Heart left ventricle (tissue), 16 donors: ENCODE data around the gene HMG20B. TPM values are rescaled to one million over a fixed set of nuclear protein-coding genes. Genes with fewer than 3 reads are reported as not detected.

Source experiments
- ATAC-seq, 4 donors: fragments of 200-7000 bp; cut with Tn5 transposase; one replicate each; pipeline ENCODE4 v1.9.1; 2020 to 2022; ENCODE audit warnings: moderate library complexity in 4 of 4, mild to moderate bottlenecking in 3 of 4, moderate number of reproducible peaks in 1 of 4
- DNase-seq, 5 donors: peaks; one replicate each; pipeline ENCODE4 v3.0.0-alpha.2; 2020
- H3K27ac ChIP-seq, 12 donors: fragments of 200-600 bp; sonication (generic) in 4 of 12; one replicate each; pipeline versions ENCODE4 v1.5.0 to v1.8.0; 2016 to 2022; ENCODE audit warnings: mild to moderate bottlenecking in 2 of 12
- H3K27me3 ChIP-seq, 9 donors: fragments of 200-600 bp; sonication (generic) in 2 of 9; one replicate each; pipeline versions ENCODE4 v1.5.1 to v1.8.0; 2016 to 2022; ENCODE audit warnings: mild to moderate bottlenecking in 3 of 9
- H3K36me3 ChIP-seq, 9 donors: fragments of 200-600 bp; sonication (generic) in 2 of 9; one replicate each; pipeline versions ENCODE4 v1.5.0 to v1.8.0; 2018 to 2022; ENCODE audit warnings: mild to moderate bottlenecking in 2 of 9
- H3K4me1 ChIP-seq, 12 donors: fragments of 200-600 bp; sonication (generic) in 4 of 12; one replicate each; pipeline versions ENCODE4 v1.5.0 to v1.8.0; 2016 to 2022; ENCODE audit warnings: mild to moderate bottlenecking in 3 of 12
- H3K4me3 ChIP-seq, 12 donors: fragments of 200-600 bp; sonication (generic) in 4 of 12; one replicate each; pipeline versions ENCODE4 v1.5.0 to v1.8.0; 2017 to 2022; ENCODE audit warnings: mild to moderate bottlenecking in 9 of 12, moderate library complexity in 4 of 12
- H3K9me3 ChIP-seq, 12 donors: fragments of 200-600 bp; sonication (generic) in 4 of 12; one replicate each; pipeline versions ENCODE4 v1.5.0 to v1.8.0; 2016 to 2022; ENCODE audit warnings: mild to moderate bottlenecking in 1 of 12
- POLR2A ChIP-seq, 2 donors: fragments of 450-650 bp; IDR thresholded peaks; one replicate each; pipeline ENCODE4 v1.6.1; 2017; ENCODE audit warnings: antibody characterized with exemption in 2 of 2, mild to moderate bottlenecking in 2 of 2, moderate library complexity in 2 of 2
- WGBS, 4 donors: extraction: QIAGEN DNeasy Blood & Tissue Kit in 2 of 4; methylation state at CpG; one replicate each; pipeline versions ENCODE4 v1.1.5 to v1.1.7; 2013 to 2018; 5-methylcytosine and 5-hydroxymethylcytosine counted together
- intact Hi-C, 10 donors: fragments of 100-400 bp; cut with DNase I; formaldehyde crosslinking; loops; one replicate each; pipeline versions ENCODE4 v1.11.1 to v1.14.2; 2022
- polyA plus RNA-seq, 2 donors: library from polyadenylated mRNA; stranded (reverse); fragments of 200-250 nt; gene quantifications; one replicate each; pipeline ENCODE4 v1.2.3, GENCODE V29; 2013
- total RNA-seq, 9 donors: library from RNA; depleted of rRNA in 2 of 9; stranded (reverse); fragments of >200 nt in 2 of 9; fragmentation: NEBNext Ultra II Directional in 3 of 9; extraction: Animal tissue kit (Norgen Biotek cat#: 25700) in 3 of 9; gene quantifications; one replicate each; pipeline versions ENCODE4 v1.1.0 to v1.2.4, GENCODE V29; 2016 to 2023
- TF ChIP-seq, protein P1 (sequence below), 12 donors: fragments of 200-600 bp; sonication (generic) in 4 of 12; IDR thresholded peaks; one replicate each; pipeline versions ENCODE4 v1.5.0 to v1.8.0; 2018 to 2022; ENCODE audit warnings: antibody characterized with exemption in 12 of 12, mild to moderate bottlenecking in 5 of 12
- donor health status: ischemic (EF 13 %, LVEDD 7.1; RV severe dilation, severe dysfunction).
- donor health status: healthy with polysubstance abuse.
- donor health status: DM: no; HTN: yes; CAD: no.
- donor health status: DM: no; HTN: no; CAD: no.
- donor health status: ischemic (EF 25% LVEDD 6.9; RV normal size, moderate dysfunction).
- donor health status: ischemic (EF 25% LVEDD 5.7; RV mildly dilated, moderate dysfunction).
- donor health status: healthy.
- donor health status: DM: yes; HTN: yes; CAD: no.
- donor health status: ischemic (EF 35%, LVEDD 5.7; RV mildly dilated, moderate dysfunction).
- donor health status: nonischemic (EF 11% LVEDD 7.7; RV severe dilation, severe dysfunction).
- donor health status: DM: yes; HTN: yes; CAD: no.
- donor health status: PGD.
- donor health status: ischemic (EF 29% LVEDD 5.4; RV normal size, mild dysfunction).
- donor health status: nonischemic (EF 23%, LVEDD 6.1; RV moderate dilation, normal function).

The HMG20B gene
- total and polyA plus RNA-seq, 11 donors: 24.8 to 68.6 (median 42.1) TPM

DNA sequence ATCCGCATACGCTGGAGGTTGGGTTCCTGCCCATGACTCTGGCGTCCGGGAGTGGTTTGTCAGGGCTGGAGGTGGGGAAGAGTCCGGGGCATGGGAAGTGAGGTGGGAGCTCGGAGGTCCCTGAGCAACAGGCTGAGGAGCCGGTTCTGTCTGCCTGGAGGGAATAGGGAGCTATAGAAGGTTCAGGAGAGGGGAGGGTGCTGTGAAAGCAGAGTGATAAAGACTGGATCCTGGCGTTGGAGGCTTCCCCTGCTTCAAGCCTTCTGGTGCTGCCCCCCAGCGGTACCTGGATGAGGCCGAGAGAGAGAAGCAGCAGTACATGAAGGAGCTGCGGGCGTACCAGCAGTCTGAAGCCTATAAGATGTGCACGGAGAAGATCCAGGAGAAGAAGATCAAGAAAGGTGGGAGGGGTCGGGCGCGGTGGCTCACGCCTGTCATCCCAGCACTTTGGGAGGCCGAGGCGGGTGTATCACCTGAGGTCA, 2.6 kb downstream of the HMG20B start:
- no peak for DNase-seq
- intact Hi-C loops: no loop called here
- Histone ChIP-seq H3K27me3 (no peaks in the 10 kb centered on the region), H3K4me3 (no peak overlapping the region), H3K36me3 (peaks cover 0 to 9% (median 0%) of the 10 kb centered on the region in 9 donors), H3K9me3 (no peaks in the 10 kb centered on the region), H3K4me1 (peaks cover 0 to 37% (median 22%) of the 10 kb centered on the region in 12 donors), H3K27ac (no peak overlapping the region)
- TF ChIP-seq POLR2A (IDR thresholded peaks at IDR 0.05): no peak
- TF ChIP-seq, protein P1, sequence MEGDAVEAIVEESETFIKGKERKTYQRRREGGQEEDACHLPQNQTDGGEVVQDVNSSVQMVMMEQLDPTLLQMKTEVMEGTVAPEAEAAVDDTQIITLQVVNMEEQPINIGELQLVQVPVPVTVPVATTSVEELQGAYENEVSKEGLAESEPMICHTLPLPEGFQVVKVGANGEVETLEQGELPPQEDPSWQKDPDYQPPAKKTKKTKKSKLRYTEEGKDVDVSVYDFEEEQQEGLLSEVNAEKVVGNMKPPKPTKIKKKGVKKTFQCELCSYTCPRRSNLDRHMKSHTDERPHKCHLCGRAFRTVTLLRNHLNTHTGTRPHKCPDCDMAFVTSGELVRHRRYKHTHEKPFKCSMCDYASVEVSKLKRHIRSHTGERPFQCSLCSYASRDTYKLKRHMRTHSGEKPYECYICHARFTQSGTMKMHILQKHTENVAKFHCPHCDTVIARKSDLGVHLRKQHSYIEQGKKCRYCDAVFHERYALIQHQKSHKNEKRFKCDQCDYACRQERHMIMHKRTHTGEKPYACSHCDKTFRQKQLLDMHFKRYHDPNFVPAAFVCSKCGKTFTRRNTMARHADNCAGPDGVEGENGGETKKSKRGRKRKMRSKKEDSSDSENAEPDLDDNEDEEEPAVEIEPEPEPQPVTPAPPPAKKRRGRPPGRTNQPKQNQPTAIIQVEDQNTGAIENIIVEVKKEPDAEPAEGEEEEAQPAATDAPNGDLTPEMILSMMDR (IDR thresholded peaks at IDR 0.05): no peak
- 89 to 95% (median 93%) methylated on average over 19 of the region's 19 CpGs for WGBS, 4 donors
- no peak for ATAC-seq

DNA sequence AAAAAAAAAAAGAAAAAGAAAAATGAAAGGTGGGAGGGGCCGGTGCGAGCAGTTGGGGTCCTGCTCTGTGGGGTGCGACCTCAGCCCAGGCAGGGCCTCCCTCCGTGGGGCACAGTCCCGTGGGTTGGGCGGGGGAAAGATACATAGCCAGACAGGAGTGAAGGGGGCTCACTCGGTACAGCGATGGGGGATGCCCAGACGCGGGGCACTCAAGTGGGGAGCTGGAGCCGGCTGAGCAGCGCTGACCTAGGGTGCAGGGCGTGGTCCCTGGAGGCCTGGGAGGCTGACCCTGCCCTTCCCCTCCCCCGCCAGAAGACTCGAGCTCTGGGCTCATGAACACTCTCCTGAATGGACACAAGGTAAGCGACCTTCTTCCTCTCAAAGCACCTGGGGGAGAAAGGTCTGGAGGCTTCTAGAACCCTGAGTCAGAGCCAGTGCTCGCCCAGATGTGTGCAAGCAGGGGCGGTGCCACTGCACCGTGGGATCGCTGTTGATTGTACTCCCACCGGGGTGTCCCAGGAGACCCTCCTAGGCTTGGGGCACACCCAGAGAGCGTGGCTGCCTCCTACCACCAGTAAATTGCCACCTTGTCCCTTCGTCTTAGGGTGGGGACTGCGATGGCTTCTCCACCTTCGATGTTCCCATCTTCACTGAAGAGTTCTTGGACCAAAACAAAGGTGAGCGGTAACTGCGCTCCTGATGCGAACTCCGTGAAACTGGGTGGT, 3.4 kb downstream of the HMG20B start:
- Histone ChIP-seq H3K4me1 (peaks cover 0 to 37% (median 22%) of the 10 kb centered on the region in 12 donors), H3K27me3 (no peaks in the 10 kb centered on the region), H3K27ac (peak overlapping the region in 2 of 12 donors; percentile 30 to 77), H3K36me3 (peaks cover 0 to 9% (median 0%) of the 10 kb centered on the region in 9 donors), H3K9me3 (no peaks in the 10 kb centered on the region), H3K4me3 (peak overlapping the region in 9 of 12 donors; percentile 35 to 56 (median 43))
- TF ChIP-seq, protein P1 (IDR thresholded peaks at IDR 0.05): no peak
- TF ChIP-seq POLR2A (IDR thresholded peaks at IDR 0.05): no peak
- intact Hi-C loops: no loop called here
- DNase-seq: no peak
- no peak for ATAC-seq
- 82 to 88% (median 85%) methylated on average over 27 to 29 of the region's 29 CpGs for WGBS, 4 donors

DNA sequence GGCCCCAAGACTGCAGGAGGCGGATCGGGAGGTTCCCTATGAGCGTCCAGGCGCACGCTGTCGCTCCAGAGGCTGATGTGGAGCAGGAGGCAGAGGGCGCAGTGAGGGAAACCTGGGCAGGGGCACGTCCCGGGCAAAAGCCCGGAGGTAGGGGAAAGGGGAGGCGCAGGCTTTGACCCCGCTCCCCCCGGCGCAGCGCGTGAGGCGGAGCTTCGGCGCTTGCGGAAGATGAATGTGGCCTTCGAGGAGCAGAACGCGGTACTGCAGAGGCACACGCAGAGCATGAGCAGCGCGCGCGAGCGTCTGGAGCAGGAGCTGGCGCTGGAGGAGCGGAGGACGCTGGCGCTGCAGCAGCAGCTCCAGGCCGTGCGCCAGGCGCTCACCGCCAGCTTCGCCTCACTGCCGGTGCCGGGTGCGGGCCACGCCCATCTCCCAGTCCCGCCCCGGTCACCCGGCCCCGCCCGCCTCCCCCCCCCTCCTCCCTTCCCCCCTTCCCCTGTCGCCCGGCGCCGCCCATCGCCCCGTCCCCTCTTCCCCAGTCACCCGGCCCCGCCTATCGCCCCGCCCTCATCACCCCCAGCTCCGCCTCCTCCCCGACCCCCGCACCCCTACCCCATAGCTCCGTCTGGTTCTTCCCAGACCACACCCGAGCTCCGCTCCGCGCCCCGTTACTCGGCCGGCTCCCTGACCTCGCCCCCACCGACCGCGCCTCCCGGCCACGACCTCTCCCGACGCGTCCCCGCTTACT, 4.1 kb downstream of the HMG20B start:
- TF ChIP-seq POLR2A (IDR thresholded peaks at IDR 0.05): no peak
- TF ChIP-seq, protein P1 (IDR thresholded peaks at IDR 0.05): no peak
- peak; percentile 54 to 82 (median 72) for DNase-seq
- 37 to 61% (median 45%) methylated on average over 52 to 66 of the region's 78 CpGs for WGBS, 4 donors
- Histone ChIP-seq H3K9me3 (no peaks in the 10 kb centered on the region), H3K4me3 (peak overlapping the region in 9 of 12 donors; percentile 35 to 56 (median 43)), H3K4me1 (peaks cover 0 to 35% (median 21%) of the 10 kb centered on the region in 12 donors), H3K27me3 (no peaks in the 10 kb centered on the region), H3K36me3 (peaks cover 0 to 9% (median 0%) of the 10 kb centered on the region in 9 donors), H3K27ac (peak overlapping the region in 3 of 12 donors; percentile 29 to 77 (median 30))
- peak in 3 of 4 donors; percentile 9 to 18 (median 9) for ATAC-seq
- intact Hi-C loops: no loop called here
